ENCODE data around the gene SCGB2B2.
"Not testable (repeated sequence)": the region's sequence is repeated elsewhere in the genome, so short reads cannot be mapped to it uniquely, and the experiment has no call there.

The SCGB2B2 gene

DNA sequence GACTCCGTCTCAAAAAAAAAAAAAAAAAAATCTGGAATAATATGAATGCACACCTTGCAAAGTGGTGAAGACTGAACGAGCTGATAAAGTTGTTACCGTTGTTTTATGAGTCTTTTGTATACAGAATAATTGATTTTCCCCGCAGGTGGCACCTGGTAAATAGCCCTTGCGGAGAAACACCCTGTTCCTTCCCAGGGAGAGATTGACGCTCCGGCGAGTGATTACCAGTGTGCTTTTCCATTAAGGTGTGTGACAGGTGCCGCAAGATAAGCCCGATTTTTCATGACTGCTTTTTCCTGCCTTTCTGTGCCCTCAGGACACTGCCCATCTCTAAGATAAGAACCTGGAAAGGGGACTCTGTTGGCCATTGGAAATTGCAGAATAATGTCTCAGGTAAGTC, 1.5 kb upstream of the SCGB2B2 start:
- TF ChIP-seq POLR2A (IDR thresholded peaks at IDR 0.05; ENCODE audit: low read depth, low read length) = no peak
- FAIRE-seq (no peak), DNase-seq (ENCODE audit: insufficient read length, low spot score) (no peak)

DNA sequence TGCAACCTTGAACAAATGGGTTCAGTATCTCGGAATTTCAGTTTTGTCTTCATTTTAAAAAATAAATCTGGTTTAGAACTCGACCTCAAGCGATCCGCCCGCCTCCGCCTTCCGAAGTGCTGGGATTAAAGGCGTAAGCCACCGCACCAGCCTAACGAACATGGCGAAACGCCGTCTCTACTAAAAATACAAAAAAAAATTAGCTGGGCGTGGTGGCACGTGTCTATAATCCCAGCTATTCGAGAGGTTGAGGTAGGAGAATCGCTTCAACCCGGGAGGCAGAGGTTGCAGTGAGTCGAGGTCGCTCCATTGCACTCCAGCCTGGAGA, 1.1 kb upstream of the SCGB2B2 start:
- FAIRE-seq = no peak
- no peak for TF ChIP-seq POLR2A (IDR thresholded peaks at IDR 0.05; ENCODE audit: low read depth, low read length)
- no peak for DNase-seq (ENCODE audit: insufficient read length, low spot score)

DNA sequence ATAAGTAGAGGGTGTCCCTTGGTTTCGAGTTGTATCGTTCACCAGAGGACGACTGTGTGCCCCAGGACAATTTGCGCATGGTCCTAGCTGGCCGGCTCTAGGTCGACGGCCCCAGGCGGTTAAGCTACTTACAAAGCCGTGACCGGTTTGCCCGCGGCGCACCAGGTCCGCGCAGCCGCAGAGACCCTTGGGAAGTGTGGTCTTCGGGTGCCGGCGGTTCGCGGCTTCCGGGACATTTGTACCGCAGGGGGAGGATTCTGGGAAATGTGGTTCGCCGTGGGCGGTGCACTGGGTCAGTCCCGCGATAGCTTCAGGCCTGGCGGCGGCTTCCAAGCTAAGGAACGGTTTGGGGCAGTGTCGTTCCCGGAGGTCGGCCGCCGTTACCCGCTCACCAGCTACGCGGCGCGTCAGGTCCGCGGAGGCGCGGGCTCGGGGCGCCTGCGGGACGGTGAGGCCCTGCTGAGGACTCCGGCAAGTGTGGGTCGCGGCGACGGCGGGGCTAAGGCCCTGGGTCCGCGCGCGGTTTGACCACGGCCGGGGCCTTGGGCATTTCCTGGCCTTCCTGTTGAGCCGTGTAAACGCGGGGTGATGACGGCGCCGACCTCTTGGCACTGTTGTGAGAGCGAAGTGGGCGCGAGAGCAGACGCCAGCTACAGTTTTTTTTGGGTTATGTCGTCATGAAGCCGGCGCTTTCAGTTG, 576 bp upstream of the SCGB2B2 start, which contains the start of gene ZNF302:
Gene ZNF302, plus strand, starts transcription at position 293 of the 699 bp plus-strand sequence. CDS start 1,127 bp downstream, outside the sequence.
- peak; percentile 48 for DNase-seq (ENCODE audit: insufficient read length, low spot score)
- no peak for FAIRE-seq
- TF ChIP-seq POLR2A (IDR thresholded peaks at IDR 0.05; ENCODE audit: low read depth, low read length) = peak; percentile 69

DNA sequence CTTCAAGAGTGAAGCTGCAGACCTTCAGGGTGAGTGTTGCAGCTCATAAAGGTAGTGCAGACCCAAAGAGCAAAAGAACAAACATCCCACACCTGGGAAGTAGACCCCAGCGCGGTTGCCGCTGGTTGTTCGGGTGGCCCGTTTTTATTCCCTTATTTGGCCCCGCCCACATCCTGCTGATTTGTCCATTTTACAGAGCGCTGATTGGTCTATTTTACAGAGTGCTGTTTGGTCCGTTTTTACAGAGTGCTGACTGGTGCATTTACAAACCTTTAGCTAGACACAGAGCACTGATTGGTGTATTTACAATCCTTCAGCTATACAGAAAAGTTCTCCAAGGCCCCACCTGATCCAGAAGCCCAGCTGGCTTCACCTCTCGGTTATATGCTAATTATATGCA, 1.0 kb downstream of the SCGB2B2 start:
- no peak for TF ChIP-seq POLR2A (IDR thresholded peaks at IDR 0.05; ENCODE audit: low read depth, low read length)
- DNase-seq (ENCODE audit: insufficient read length, low spot score) = no peak
- no peak for FAIRE-seq

GRCh38 chr19:34675250-34675649, 1.7 kb downstream of the SCGB2B2 start:
- FAIRE-seq (no peak), DNase-seq (ENCODE audit: insufficient read length, low spot score) (no peak)
- no peak for TF ChIP-seq POLR2A (IDR thresholded peaks at IDR 0.05; ENCODE audit: low read depth, low read length)

GRCh38 chr19:34673590-34673989, 3.4 kb downstream of the SCGB2B2 start:
- DNase-seq (ENCODE audit: insufficient read length, low spot score) (no peak), FAIRE-seq (no peak)
- TF ChIP-seq POLR2A (IDR thresholded peaks at IDR 0.05; ENCODE audit: low read depth, low read length) = no peak

- no peak for TF ChIP-seq POLR2A (IDR thresholded peaks at IDR 0.05; ENCODE audit: low read depth, low read length)
- DNase-seq (ENCODE audit: insufficient read length, low spot score) (no peak), FAIRE-seq (no peak)
Measured at GRCh38 chr19:34671972-34672371, 5.0 kb downstream of the SCGB2B2 start.

DNA sequence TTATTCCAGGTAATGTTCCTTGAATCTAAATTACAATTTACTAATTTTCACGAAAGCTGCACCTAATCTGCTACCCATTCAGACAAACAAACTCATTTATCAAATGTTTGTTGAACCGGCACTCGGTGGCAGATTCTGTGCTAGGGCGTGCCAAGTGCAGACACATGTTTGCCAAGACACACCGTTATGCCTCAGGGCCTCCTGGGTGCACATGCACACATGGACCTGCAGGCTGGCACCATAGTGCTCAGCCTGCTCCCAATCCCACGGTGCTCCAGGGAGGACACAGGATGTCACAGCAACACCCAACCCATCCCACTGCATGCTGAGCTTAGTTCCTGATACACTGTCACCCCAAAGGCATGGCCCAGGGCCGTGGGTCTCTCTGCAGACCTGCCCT, 7.7 kb downstream of the SCGB2B2 start:
- DNase-seq (ENCODE audit: insufficient read length, low spot score) (no peak), FAIRE-seq (no peak)
- TF ChIP-seq POLR2A (IDR thresholded peaks at IDR 0.05; ENCODE audit: low read depth, low read length) = no peak

- DNase-seq (ENCODE audit: insufficient read length, low spot score); FAIRE-seq: not testable (repeated sequence)
Measured at GRCh38 chr19:34668690-34669089, 8.3 kb downstream of the SCGB2B2 start.

DNA sequence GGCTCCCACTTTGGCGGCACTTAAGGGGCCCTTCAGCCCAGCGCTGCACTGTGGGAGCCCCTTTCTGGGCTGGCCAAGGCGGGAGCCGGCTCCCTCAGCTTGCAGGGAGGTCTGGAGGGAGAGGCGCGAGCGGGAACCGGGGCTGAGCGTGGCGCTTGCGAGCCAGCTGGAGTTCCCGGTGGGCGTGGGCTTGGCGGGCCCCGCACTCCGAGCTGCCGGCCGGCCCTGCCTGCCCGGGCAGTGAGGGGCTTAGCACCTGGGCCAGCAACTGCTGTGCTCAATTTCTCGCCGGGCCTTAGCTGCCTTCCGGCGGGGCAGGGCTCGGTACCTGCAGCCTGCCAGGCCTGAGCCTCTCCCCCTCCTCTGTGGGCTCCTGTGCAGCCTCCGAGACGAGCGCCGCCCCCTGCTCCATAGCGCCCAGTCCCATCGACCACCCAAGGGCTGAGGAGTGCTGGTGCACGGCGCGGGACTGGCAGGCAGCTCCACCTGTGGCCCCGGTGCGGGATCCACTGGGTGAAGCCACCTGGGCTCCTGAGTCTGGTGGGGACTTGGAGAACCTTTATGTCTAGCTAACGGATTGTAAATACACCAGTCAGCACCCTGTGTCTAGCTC, 8.8 kb downstream of the SCGB2B2 start:
- not testable (repeated sequence) for DNase-seq (ENCODE audit: insufficient read length, low spot score); FAIRE-seq

DNA sequence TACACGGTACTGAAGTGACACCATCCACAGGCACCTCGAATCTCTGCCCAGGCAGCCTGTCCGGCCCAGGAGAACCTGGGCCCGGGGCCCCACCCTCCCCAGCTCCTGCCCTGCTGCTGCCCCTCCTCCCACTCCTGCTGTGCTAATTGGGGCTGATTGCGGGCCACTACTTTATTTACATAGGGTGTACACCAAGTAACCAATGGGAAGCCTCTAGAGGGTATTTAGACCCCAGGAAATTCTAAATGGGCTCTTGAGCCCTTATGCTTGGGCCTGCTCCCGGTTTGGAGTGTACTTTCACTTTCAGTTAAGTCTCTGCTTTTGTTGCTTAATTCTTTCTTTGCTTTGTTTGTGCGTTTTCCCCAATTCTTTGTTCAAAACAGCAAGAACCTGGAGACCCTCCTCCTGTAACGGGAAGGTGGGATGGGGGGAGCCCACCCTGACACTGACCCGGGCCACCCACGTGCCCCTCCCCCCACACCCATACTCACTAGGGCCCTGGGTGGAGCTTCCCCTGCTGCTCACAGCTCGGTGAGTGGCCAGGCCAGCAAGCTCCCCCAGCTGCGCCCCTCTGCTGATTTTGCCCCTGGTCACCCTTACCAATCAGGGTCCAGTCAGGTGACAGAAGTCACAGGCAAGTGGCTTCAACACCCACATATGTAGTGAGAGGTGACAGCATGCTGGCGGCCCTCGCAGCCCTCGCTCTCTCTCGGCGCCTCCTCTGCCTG, 9.4 kb downstream of the SCGB2B2 start:
- TF ChIP-seq POLR2A (IDR thresholded peaks at IDR 0.05; ENCODE audit: low read depth, low read length) = no peak
- no peak for FAIRE-seq
- no peak for DNase-seq (ENCODE audit: insufficient read length, low spot score)

- no peak for FAIRE-seq
- no peak for TF ChIP-seq POLR2A (IDR thresholded peaks at IDR 0.05; ENCODE audit: low read depth, low read length)
- DNase-seq (ENCODE audit: insufficient read length, low spot score) = no peak
Measured at GRCh38 chr19:34666958-34667265, 10.0 kb downstream of the SCGB2B2 start.

GRCh38 chr19:34666200-34666957, 10.6 kb downstream of the SCGB2B2 start:
- DNase-seq (ENCODE audit: insufficient read length, low spot score) (no peak), FAIRE-seq (no peak)
- no peak for TF ChIP-seq POLR2A (IDR thresholded peaks at IDR 0.05; ENCODE audit: low read depth, low read length)

- FAIRE-seq; DNase-seq (ENCODE audit: insufficient read length, low spot score): not testable (repeated sequence)
Measured at GRCh38 chr19:34665275-34665674, 11.7 kb downstream of the SCGB2B2 start.

All from H54 (cell line).